HepG2 (cell line): ENCODE results near the gene LHFPL2. TPM values are rescaled to one million over a fixed set of nuclear protein-coding genes. Genes with fewer than 3 reads are reported as not detected.

Source experiments
- ATAC-seq: fragments of 200-7000 bp; cut with Tn5 transposase; 3 replicates; pipeline ENCODE4 v1.9.1; 2020; ENCODE audit warnings: mild to moderate bottlenecking, moderate library complexity
- BruUV-seq: library from RNA; stranded (reverse); fragments of 400-500 nt; replicated peaks from 2 replicates; lab custom pipeline; 2021; lab: Mats Ljungman, UMichigan
- CTCF ChIA-PET: fragments of 300-600 bp; formaldehyde crosslinking; extraction: SDS; loops from one replicate; lab custom pipeline; 2021; ENCODE audit warnings: low total read pairs, inconsistent platforms, low intra/inter-chr PET ratio; lab: Yijun Ruan, JAX
- POLR2A ChIA-PET: fragments of 350-600 bp; sonication (Branson Sonifier 250); formaldehyde crosslinking; loops from one replicate; lab custom pipeline; 2020; ENCODE audit warnings: antibody characterized with exemption, inconsistent platforms; lab: Yijun Ruan, JAX
- DNase-seq: peaks from one replicate; pipeline ENCODE4 v3.0.0-alpha.2; 2015; ENCODE audit warnings: low spot score
- FAIRE-seq: peaks from 3 replicates; lab custom pipeline; 2011; peaks lifted over from hg19 to GRCh38; lab: Jason Lieb, UNC
- H2AFZ ChIP-seq: one replicate; pipeline ENCODE4 v1.6.1; 2011; ENCODE audit warnings: low read length, inconsistent platforms
- H3K27ac ChIP-seq: fragments of 300-600 bp; 3 replicates; pipeline ENCODE4 v1.8.0; 2011; ENCODE audit warnings: mixed run types, mild to moderate bottlenecking, mixed read lengths, low read length, inconsistent platforms; ENCODE audit not compliant: insufficient read depth; ENCODE audit errors: extremely low read length
- H3K27me3 ChIP-seq, 2 experiments: fragments of 200-600 bp in 1 of 2; 2 replicates in 1 of 2; 3 replicates in 1 of 2; pipeline versions ENCODE4 v1.6.0 to v1.8.0; 2011; ENCODE audit warnings: low read length in 2 of 2, mild to moderate bottlenecking in 2 of 2, moderate library complexity in 2 of 2, inconsistent platforms in 1 of 2; ENCODE audit not compliant: insufficient read depth in 2 of 2, control insufficient read depth in 1 of 2
- H3K36me3 ChIP-seq, 2 experiments: fragments of 200-600 bp in 1 of 2; replicated peaks in 1 of 2; 2 replicates in 1 of 2; 3 replicates in 1 of 2; pipeline versions ENCODE4 v1.5.1 to v1.8.0; 2011; ENCODE audit warnings: low read length in 2 of 2, inconsistent platforms in 1 of 2; ENCODE audit not compliant: insufficient read depth in 2 of 2, control insufficient read depth in 1 of 2
- H3K4me1 ChIP-seq: 2 replicates; pipeline ENCODE4 v1.5.1; 2012; ENCODE audit warnings: low read length, inconsistent platforms; ENCODE audit not compliant: insufficient read depth
- H3K4me2 ChIP-seq: 2 replicates; pipeline ENCODE4 v1.6.0; 2011; ENCODE audit warnings: low read depth, low read length, inconsistent platforms
- H3K4me3 ChIP-seq, 3 experiments: fragments of 200-600 bp in 1 of 3; sonication (generic), shearing (Covaris generic) in 1 of 3; replicated peaks in 1 of 3; 2 replicates each; pipeline ENCODE4 v1.5.1; 2011 to 2016; ENCODE audit warnings: low read length in 3 of 3, inconsistent platforms in 2 of 3, low read depth in 2 of 3, mild to moderate bottlenecking in 2 of 3, control low read depth in 1 of 3, mixed read lengths in 1 of 3; ENCODE audit not compliant: insufficient read depth in 1 of 3
- H3K79me2 ChIP-seq: one replicate; pipeline ENCODE4 v1.6.1; 2011; ENCODE audit warnings: low read length, inconsistent platforms; ENCODE audit not compliant: insufficient read depth
- H3K9ac ChIP-seq: 2 replicates; pipeline ENCODE4 v1.6.0; 2011; ENCODE audit warnings: mild to moderate bottlenecking, low read depth, low read length, inconsistent platforms; ENCODE audit not compliant: insufficient read depth
- H3K9me3 ChIP-seq: 2 replicates; pipeline ENCODE4 v1.5.1; 2012; ENCODE audit warnings: mild to moderate bottlenecking, low read length
- H4K20me1 ChIP-seq: 2 replicates; pipeline ENCODE4 v1.6.0; 2011; ENCODE audit warnings: inconsistent platforms, mild to moderate bottlenecking, low read length, moderate library complexity; ENCODE audit not compliant: insufficient read depth
- BCL6 ChIP-seq: IDR thresholded peaks from 2 replicates; pipeline ENCODE4 v1.6.1; 2016; ENCODE audit warnings: missing genetic modification reagents, missing compliant biosample characterization
- JUND ChIP-seq: sonication (generic); formaldehyde crosslinking; IDR thresholded peaks from 2 replicates; pipeline ENCODE4 v1.8.0; 2022; ENCODE audit warnings: mild to moderate bottlenecking, missing genetic modification reagents
- KMT2A ChIP-seq: sonication (generic); formaldehyde crosslinking; IDR thresholded peaks from 2 replicates; pipeline ENCODE4 v1.4.0; 2020; ENCODE audit warnings: missing genetic modification reagents
- RARG ChIP-seq: sonication (generic); formaldehyde crosslinking; IDR thresholded peaks from 2 replicates; pipeline ENCODE4 v1.4.0; 2020; ENCODE audit warnings: low read depth, mild to moderate bottlenecking, missing genetic modification reagents
- SAFB2 ChIP-seq: sonication (generic); formaldehyde crosslinking; IDR thresholded peaks from 2 replicates; pipeline ENCODE4 v1.5.1; 2020; ENCODE audit warnings: missing genetic modification reagents, low read depth, mild to moderate bottlenecking, borderline replicate concordance
- SMC3 ChIP-seq: IDR thresholded peaks from 2 replicates; pipeline ENCODE4 v1.6.1; 2011; ENCODE audit warnings: low read length, improper control_type of control experiment
- TBL1XR1 ChIP-seq: fragments of 150-350 bp; IDR thresholded peaks from 2 replicates; pipeline ENCODE4 v1.6.1; 2014; ENCODE audit warnings: borderline replicate concordance, low read length; ENCODE audit not compliant: partially characterized antibody
- TBP ChIP-seq: sonication (generic); formaldehyde crosslinking; IDR thresholded peaks from 2 replicates; pipeline ENCODE4 v1.5.0; 2020; ENCODE audit warnings: missing genetic modification reagents
- WIZ ChIP-seq: sonication (generic); formaldehyde crosslinking; IDR thresholded peaks from 2 replicates; pipeline ENCODE4 v1.5.1; 2020; ENCODE audit warnings: mild to moderate bottlenecking, missing genetic modification reagents
- ZNF563 ChIP-seq: sonication (generic); formaldehyde crosslinking; IDR thresholded peaks from 2 replicates; pipeline ENCODE4 v1.8.0; 2022; ENCODE audit warnings: mild to moderate bottlenecking, moderate library complexity, missing genetic modification reagents
- ZNF644 ChIP-seq: IDR thresholded peaks from 2 replicates; pipeline ENCODE4 v1.6.1; 2016; ENCODE audit warnings: low read depth
- ZNF782 ChIP-seq: sonication (generic); formaldehyde crosslinking; IDR thresholded peaks from 2 replicates; pipeline ENCODE4 v1.4.0; 2020; ENCODE audit warnings: missing genetic modification reagents, mild to moderate bottlenecking, borderline replicate concordance
- WGBS: methylation state at CpG from one replicate; pipeline ENCODE4 v1.1.6; 2017; ENCODE audit warnings: low lambda C conversion rate; 5-methylcytosine and 5-hydroxymethylcytosine counted together
- in situ Hi-C: cut with HindIII; loops from 2 replicates; pipeline ENCODE4 v1.10.0; 2017; ENCODE audit warnings: low pct_unique_long_range_greater_than_20kb; ENCODE audit not compliant: extremely low pct_ligation_motif_present
- intact Hi-C: fragments of 100-400 bp; cut with micrococcal nuclease; formaldehyde crosslinking; loops from one replicate; pipeline ENCODE4 v1.10.0; 2022; ENCODE audit not compliant: unreplicated experiment
- polyA plus RNA-seq, 8 experiments: library from polyadenylated mRNA; depleted of rRNA in 3 of 8; stranded (reverse) in 7 of 8; unstranded in 1 of 8; fragments of >200 nt; fragmentation: Illumina TruSeq in 4 of 8; extraction: Trizol in 4 of 8; gene quantifications; 2 replicates each; pipeline versions ENCODE4 v1.2.1 to v1.2.3, GENCODE V29; 2011 to 2016; ENCODE audit warnings: low read depth in 4 of 8, missing spikeins in 1 of 8, mixed read lengths in 1 of 8; ENCODE audit not compliant: insufficient read depth in 1 of 8
- total RNA-seq, 5 experiments: library from RNA; depleted of rRNA; stranded (reverse); fragments of >200 nt; fragmentation: Illumina TruSeq; extraction: Trizol; gene quantifications; 2 replicates each; pipeline ENCODE4 v1.2.3, GENCODE V29; 2016; ENCODE audit warnings: low read depth in 1 of 5
- TF ChIP-seq, protein P1 (sequence below): sonication (generic); formaldehyde crosslinking; IDR thresholded peaks from 2 replicates; pipeline ENCODE4 v1.5.1; 2020; ENCODE audit warnings: mild to moderate bottlenecking, missing genetic modification reagents, borderline replicate concordance
- TF ChIP-seq, protein P2 (sequence below): sonication (generic); formaldehyde crosslinking; IDR thresholded peaks from 2 replicates; pipeline ENCODE4 v1.9.0; 2022; ENCODE audit warnings: low read depth, missing genetic modification reagents
- TF ChIP-seq, protein P3 (sequence below): sonication (generic); formaldehyde crosslinking; IDR thresholded peaks from 2 replicates; pipeline ENCODE4 v1.5.0; 2020; ENCODE audit warnings: mild to moderate bottlenecking, missing genetic modification reagents, moderate library complexity

Gene LHFPL2
- total and polyA plus RNA-seq, 2 of the 13 experiments (the other 11 are each of a cell fraction or from before 2014, with no cell fraction given): 6.0 to 20.0 TPM

DNA sequence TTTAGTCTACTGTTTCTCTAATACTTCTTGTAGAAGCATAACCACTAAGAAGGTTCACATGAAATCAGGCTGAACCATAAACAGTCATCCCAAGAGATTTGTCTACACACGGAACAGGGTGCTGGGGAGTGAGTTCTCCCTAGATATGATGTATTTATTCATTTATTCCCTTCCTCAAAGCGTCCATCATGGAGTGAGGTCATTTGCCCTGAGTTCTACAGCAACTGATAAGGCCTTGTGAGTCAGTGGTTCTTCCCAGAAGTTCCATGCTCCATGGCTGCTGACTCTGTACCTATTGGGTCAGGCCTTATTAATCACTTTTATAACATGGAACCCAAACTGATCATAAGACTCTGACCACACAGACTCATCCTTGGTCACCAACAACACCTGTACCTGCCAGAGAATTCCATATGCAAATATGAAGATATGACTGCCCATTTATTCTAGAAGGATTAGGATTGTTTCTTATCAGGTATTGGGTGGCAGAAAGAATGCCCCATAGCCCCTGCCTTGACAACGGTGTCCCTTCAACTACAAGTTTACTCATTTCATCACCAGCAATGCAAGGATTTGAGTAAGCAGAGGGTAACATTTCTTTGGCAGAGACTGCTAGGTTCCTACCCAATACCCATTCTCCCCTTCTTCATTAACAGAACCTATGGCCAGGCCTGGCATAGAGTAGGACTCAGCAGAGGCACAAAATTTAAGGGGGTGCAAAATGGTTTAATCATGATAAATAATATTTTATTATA lies 118.1 kb downstream of the LHFPL2 start:
- Histone ChIP-seq H3K9me3 (no peaks in the 10 kb centered on the region), H2AFZ (no peak overlapping the region), H3K27me3 (no peaks in the 10 kb centered on the region), H3K4me1 (peaks cover 12% of the 10 kb centered on the region; the same call in 1 of the 2 replicates), H3K79me2 (peaks cover 2% of the 10 kb centered on the region), H3K4me3 (no peak overlapping the region), H3K27ac (no peak overlapping the region), H4K20me1 (no peaks in the 10 kb centered on the region), H3K36me3 (peaks cover 0 to 3% of the 10 kb centered on the region in 2 experiments; a peak in 2 of 5 replicates), H3K9ac (no peak overlapping the region), H3K4me2 (no peak overlapping the region)
- POLR2A ChIA-PET: interaction anchor here (1.1 kb wide), 1 partner anchor 11 kb away, joined by 3 read pairs; no protein-coding TSS in a partner anchor
- CTCF ChIA-PET: interaction anchor here (1.6 kb wide), 1 partner anchor 63 kb away, joined by 4 read pairs; no protein-coding TSS in a partner anchor
- 74% methylated on average over 3 of the region's 3 CpGs for WGBS
- intact Hi-C loops (no loop called here), in situ Hi-C loops (no loop called here)
- no TSS peak for BruUV-seq
- no peak for DNase-seq
- no peak for ATAC-seq
- no peak for FAIRE-seq
- TF ChIP-seq, protein P1, sequence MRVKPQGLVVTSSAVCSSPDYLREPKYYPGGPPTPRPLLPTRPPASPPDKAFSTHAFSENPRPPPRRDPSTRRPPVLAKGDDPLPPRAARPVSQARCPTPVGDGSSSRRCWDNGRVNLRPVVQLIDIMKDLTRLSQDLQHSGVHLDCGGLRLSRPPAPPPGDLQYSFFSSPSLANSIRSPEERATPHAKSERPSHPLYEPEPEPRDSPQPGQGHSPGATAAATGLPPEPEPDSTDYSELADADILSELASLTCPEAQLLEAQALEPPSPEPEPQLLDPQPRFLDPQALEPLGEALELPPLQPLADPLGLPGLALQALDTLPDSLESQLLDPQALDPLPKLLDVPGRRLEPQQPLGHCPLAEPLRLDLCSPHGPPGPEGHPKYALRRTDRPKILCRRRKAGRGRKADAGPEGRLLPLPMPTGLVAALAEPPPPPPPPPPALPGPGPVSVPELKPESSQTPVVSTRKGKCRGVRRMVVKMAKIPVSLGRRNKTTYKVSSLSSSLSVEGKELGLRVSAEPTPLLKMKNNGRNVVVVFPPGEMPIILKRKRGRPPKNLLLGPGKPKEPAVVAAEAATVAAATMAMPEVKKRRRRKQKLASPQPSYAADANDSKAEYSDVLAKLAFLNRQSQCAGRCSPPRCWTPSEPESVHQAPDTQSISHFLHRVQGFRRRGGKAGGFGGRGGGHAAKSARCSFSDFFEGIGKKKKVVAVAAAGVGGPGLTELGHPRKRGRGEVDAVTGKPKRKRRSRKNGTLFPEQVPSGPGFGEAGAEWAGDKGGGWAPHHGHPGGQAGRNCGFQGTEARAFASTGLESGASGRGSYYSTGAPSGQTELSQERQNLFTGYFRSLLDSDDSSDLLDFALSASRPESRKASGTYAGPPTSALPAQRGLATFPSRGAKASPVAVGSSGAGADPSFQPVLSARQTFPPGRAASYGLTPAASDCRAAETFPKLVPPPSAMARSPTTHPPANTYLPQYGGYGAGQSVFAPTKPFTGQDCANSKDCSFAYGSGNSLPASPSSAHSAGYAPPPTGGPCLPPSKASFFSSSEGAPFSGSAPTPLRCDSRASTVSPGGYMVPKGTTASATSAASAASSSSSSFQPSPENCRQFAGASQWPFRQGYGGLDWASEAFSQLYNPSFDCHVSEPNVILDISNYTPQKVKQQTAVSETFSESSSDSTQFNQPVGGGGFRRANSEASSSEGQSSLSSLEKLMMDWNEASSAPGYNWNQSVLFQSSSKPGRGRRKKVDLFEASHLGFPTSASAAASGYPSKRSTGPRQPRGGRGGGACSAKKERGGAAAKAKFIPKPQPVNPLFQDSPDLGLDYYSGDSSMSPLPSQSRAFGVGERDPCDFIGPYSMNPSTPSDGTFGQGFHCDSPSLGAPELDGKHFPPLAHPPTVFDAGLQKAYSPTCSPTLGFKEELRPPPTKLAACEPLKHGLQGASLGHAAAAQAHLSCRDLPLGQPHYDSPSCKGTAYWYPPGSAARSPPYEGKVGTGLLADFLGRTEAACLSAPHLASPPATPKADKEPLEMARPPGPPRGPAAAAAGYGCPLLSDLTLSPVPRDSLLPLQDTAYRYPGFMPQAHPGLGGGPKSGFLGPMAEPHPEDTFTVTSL (CRISPR knock-in tag): no peak
- TF ChIP-seq TBP (no peak), RARG (no peak), SAFB2 (CRISPR knock-in tag) (no peak), ZNF644 (CRISPR knock-in tag) (no peak), KMT2A (CRISPR knock-in tag) (no peak), TBL1XR1 (no peak), ZNF563 (no peak), BCL6 (CRISPR knock-in tag) (no peak), JUND (CRISPR knock-in tag) (no peak), SMC3 (no peak), WIZ (no peak), ZNF782 (CRISPR knock-in tag) (no peak)
- TF ChIP-seq, protein P2, sequence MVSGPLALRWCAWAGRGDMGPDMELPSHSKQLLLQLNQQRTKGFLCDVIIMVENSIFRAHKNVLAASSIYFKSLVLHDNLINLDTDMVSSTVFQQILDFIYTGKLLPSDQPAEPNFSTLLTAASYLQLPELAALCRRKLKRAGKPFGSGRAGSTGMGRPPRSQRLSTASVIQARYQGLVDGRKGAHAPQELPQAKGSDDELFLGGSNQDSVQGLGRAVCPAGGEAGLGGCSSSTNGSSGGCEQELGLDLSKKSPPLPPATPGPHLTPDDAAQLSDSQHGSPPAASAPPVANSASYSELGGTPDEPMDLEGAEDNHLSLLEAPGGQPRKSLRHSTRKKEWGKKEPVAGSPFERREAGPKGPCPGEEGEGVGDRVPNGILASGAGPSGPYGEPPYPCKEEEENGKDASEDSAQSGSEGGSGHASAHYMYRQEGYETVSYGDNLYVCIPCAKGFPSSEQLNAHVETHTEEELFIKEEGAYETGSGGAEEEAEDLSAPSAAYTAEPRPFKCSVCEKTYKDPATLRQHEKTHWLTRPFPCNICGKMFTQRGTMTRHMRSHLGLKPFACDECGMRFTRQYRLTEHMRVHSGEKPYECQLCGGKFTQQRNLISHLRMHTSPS (CRISPR knock-in tag): no peak
- TF ChIP-seq, protein P3, sequence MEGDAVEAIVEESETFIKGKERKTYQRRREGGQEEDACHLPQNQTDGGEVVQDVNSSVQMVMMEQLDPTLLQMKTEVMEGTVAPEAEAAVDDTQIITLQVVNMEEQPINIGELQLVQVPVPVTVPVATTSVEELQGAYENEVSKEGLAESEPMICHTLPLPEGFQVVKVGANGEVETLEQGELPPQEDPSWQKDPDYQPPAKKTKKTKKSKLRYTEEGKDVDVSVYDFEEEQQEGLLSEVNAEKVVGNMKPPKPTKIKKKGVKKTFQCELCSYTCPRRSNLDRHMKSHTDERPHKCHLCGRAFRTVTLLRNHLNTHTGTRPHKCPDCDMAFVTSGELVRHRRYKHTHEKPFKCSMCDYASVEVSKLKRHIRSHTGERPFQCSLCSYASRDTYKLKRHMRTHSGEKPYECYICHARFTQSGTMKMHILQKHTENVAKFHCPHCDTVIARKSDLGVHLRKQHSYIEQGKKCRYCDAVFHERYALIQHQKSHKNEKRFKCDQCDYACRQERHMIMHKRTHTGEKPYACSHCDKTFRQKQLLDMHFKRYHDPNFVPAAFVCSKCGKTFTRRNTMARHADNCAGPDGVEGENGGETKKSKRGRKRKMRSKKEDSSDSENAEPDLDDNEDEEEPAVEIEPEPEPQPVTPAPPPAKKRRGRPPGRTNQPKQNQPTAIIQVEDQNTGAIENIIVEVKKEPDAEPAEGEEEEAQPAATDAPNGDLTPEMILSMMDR (CRISPR knock-in tag): no peak
